ENCODE data around the gene CRTC1.

DNA sequence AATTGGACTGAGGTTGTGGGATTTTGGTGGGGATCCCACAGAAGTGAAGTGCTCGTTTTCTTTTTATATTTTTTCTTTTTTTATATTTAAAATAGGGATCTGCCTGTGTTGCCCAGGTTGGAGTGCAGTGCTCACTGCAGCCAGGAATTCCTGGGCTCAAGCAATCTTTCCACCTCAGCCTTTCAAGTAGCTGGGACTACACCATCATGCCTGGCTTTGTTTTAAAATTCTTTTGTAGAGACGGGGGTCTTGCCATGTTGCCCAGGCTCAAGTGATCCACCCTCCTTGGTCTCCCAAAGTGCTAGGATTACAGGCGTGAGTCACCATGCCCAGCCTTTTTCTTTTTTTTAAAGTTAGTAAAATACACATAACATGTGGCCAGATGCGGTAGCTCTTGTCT is 20.6 kb downstream of the CRTC1 start:
- TF ChIP-seq, protein P1, sequence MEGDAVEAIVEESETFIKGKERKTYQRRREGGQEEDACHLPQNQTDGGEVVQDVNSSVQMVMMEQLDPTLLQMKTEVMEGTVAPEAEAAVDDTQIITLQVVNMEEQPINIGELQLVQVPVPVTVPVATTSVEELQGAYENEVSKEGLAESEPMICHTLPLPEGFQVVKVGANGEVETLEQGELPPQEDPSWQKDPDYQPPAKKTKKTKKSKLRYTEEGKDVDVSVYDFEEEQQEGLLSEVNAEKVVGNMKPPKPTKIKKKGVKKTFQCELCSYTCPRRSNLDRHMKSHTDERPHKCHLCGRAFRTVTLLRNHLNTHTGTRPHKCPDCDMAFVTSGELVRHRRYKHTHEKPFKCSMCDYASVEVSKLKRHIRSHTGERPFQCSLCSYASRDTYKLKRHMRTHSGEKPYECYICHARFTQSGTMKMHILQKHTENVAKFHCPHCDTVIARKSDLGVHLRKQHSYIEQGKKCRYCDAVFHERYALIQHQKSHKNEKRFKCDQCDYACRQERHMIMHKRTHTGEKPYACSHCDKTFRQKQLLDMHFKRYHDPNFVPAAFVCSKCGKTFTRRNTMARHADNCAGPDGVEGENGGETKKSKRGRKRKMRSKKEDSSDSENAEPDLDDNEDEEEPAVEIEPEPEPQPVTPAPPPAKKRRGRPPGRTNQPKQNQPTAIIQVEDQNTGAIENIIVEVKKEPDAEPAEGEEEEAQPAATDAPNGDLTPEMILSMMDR (IDR thresholded peaks at IDR 0.05; ENCODE audit: low read length): no peak
- TF ChIP-seq EZH2 (optimal IDR thresholded peaks at IDR 0.05; ENCODE audit: low read depth, low read length): no peak
- TF ChIP-seq EZH2phosphoT487 (IDR thresholded peaks at IDR 0.05; ENCODE audit: low read length): no peak

Data from MM.1S (cell line).